ENCODE results near the gene ADCYAP1R1. TPM values are rescaled to one million over a fixed set of nuclear protein-coding genes. Genes with fewer than 3 reads are reported as not detected.
A peak's percentile ranks its signal among the peaks of the same experiment; 100 is the strongest.

Gene ADCYAP1R1
- total and polyA plus RNA-seq, 7 donors, result 0.60 to 35.7 (median 18.2) TPM; not detected in 1

DNA sequence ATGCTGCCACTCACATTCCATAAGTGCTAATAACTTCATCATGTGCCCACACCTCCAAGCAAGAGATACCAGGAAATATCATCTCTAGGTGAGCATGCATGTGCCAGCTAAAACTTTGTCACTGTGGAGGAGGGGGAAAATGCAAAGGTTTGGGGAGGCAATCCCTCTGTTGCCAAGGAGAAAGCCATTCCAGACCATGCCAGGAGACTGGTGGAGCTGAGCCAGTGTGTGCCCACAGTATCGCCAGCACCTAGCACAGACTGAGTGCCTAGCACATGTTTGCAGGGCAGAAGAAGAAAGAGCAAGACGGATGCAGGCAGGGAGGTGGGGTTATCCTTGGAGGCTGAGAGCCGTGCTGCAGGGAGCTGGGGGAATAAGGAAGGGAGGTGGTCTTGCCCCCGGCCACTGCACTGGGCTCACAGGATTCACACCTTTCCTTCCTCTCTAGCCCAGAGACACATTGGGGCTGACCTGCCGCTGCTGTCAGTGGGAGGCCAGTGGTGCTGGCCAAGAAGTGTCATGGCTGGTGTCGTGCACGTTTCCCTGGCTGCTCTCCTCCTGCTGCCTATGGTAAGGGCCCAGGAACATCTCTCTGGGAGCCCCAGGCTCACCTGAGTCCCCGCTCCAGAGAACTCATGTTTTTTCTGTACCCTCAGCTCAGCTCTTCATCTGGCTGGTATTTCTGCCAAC lies 10.8 kb downstream of the ADCYAP1R1 start:
- 67 to 82% methylated on average over 8 of the region's 8 CpGs for WGBS, 2 donors

GRCh38 chr7:31065021-31065593 lies 13.0 kb downstream of the ADCYAP1R1 start:
- Histone ChIP-seq H3K9me3 (no peaks in the 10 kb centered on the region), H3K36me3 (no peaks in the 10 kb centered on the region), H3K4me3 (no peak overlapping the region), H3K4me1 (no peaks in the 10 kb centered on the region), H3K27ac (no peak overlapping the region), H3K27me3 (no peaks in the 10 kb centered on the region)
- peak; percentile 54 for DNase-seq
- intact Hi-C loops (cut with DNase I), result no loop called here
- 51 to 54% methylated on average over 6 of the region's 6 CpGs for WGBS, 2 donors
- TF ChIP-seq POLR2AphosphoS5 (IDR thresholded peaks at IDR 0.05) (no peak), EP300 (IDR thresholded peaks at IDR 0.05) (no peak), POLR2A (IDR thresholded peaks at IDR 0.05) (no peak)
- TF ChIP-seq, protein P1, sequence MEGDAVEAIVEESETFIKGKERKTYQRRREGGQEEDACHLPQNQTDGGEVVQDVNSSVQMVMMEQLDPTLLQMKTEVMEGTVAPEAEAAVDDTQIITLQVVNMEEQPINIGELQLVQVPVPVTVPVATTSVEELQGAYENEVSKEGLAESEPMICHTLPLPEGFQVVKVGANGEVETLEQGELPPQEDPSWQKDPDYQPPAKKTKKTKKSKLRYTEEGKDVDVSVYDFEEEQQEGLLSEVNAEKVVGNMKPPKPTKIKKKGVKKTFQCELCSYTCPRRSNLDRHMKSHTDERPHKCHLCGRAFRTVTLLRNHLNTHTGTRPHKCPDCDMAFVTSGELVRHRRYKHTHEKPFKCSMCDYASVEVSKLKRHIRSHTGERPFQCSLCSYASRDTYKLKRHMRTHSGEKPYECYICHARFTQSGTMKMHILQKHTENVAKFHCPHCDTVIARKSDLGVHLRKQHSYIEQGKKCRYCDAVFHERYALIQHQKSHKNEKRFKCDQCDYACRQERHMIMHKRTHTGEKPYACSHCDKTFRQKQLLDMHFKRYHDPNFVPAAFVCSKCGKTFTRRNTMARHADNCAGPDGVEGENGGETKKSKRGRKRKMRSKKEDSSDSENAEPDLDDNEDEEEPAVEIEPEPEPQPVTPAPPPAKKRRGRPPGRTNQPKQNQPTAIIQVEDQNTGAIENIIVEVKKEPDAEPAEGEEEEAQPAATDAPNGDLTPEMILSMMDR (IDR thresholded peaks at IDR 0.05), result no peak

More for the DNA sequence above, 10.8 kb downstream of the ADCYAP1R1 start:
- Histone ChIP-seq H3K4me1 (no peaks in the 10 kb centered on the region), H3K27ac (no peak overlapping the region), H3K36me3 (no peaks in the 10 kb centered on the region), H3K4me3 (no peak overlapping the region), H3K9me3 (no peaks in the 10 kb centered on the region), H3K27me3 (peaks cover 0 to 8% (median 0%) of the 10 kb centered on the region in 3 donors)
- no peak for DNase-seq
- TF ChIP-seq, protein P1 (IDR thresholded peaks at IDR 0.05), result no peak
- TF ChIP-seq POLR2A (IDR thresholded peaks at IDR 0.05) (no peak), EP300 (IDR thresholded peaks at IDR 0.05) (no peak), POLR2AphosphoS5 (IDR thresholded peaks at IDR 0.05) (no peak)
- intact Hi-C loops (cut with DNase I), result no loop called here

DNA sequence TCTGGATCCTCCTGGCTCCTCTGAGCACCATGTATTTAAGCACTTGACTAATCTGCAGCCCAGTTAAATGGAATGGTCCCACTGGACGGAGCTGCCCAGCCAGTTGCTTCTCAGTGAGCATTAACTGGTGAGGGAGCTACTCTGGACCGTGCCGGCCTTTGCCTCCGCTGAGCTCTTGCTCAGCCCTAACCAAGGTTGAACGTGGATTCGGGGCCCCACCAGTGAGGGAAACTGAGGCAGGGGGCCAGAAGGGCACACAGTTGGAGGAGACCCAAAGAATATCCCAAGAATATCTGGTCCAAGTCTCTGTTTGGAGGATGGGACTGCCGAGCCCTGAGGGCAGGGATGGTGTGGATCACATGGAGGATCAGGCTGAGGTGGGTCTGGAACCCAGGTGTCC lies 13.7 kb downstream of the ADCYAP1R1 start:
- intact Hi-C loops (cut with DNase I), result no loop called here

GRCh38 chr7:31066516-31067130 lies 14.5 kb downstream of the ADCYAP1R1 start:
- H3K4me1 ChIP-seq, result no peaks in the 10 kb centered on the region
- 52 to 74% methylated on average over 4 of the region's 4 CpGs for WGBS, 2 donors
- no peak overlapping the region for H3K27ac ChIP-seq
- H3K4me3 ChIP-seq, result no peak overlapping the region
- TF ChIP-seq EP300 (IDR thresholded peaks at IDR 0.05) (no peak), POLR2AphosphoS5 (IDR thresholded peaks at IDR 0.05) (no peak), POLR2A (IDR thresholded peaks at IDR 0.05) (no peak)
- TF ChIP-seq, protein P1 (IDR thresholded peaks at IDR 0.05), result no peak
- H3K36me3 ChIP-seq, result no peaks in the 10 kb centered on the region
- no peaks in the 10 kb centered on the region for H3K27me3 ChIP-seq
- intact Hi-C loops (cut with DNase I), result no loop called here
- DNase-seq, result peak; percentile 24
- H3K9me3 ChIP-seq, result no peaks in the 10 kb centered on the region

More for the DNA sequence above, 13.7 kb downstream of the ADCYAP1R1 start:
- peak; percentile 35 for DNase-seq
- 89 to 92% methylated on average over 7 of the region's 7 CpGs for WGBS, 2 donors
- TF ChIP-seq, protein P1 (IDR thresholded peaks at IDR 0.05), result no peak
- TF ChIP-seq EP300 (IDR thresholded peaks at IDR 0.05) (no peak), POLR2A (IDR thresholded peaks at IDR 0.05) (no peak), POLR2AphosphoS5 (IDR thresholded peaks at IDR 0.05) (no peak)
- no peaks in the 10 kb centered on the region for H3K4me1 ChIP-seq
- H3K27me3 ChIP-seq, result no peaks in the 10 kb centered on the region
- H3K36me3 ChIP-seq, result no peaks in the 10 kb centered on the region
- no peak overlapping the region for H3K27ac ChIP-seq
- no peaks in the 10 kb centered on the region for H3K9me3 ChIP-seq
- H3K4me3 ChIP-seq, result no peak overlapping the region
